ENCODE data around the gene NDUFA8. TPM values are rescaled to one million over a fixed set of nuclear protein-coding genes. Genes with fewer than 3 reads are reported as not detected.

Gene NDUFA8
- total and polyA plus RNA-seq, 9 of the 15 experiments (the other 6 are each of a cell fraction or from before 2014, with no cell fraction given): 105 to 212 (median 133) TPM

GRCh38 chr9:122133263-122133983 is 26.2 kb downstream of the NDUFA8 start:
- no peak for TF ChIP-seq TRIM28 (IDR thresholded peaks at IDR 0.05)
- 12% methylated on average over 12 of the region's 12 CpGs for WGBS (ENCODE audit: insufficient coverage, low coverage, missing lambda C conversion rate)
- DNase-seq (ENCODE audit: extremely low read depth in 1 of 4, low spot score in 3 of 4) (no peak), ATAC-seq (no peak), FAIRE-seq (no peak)
- Histone ChIP-seq H3K27ac (ENCODE audit: extremely low read depth, low read depth, low read length) (no peak overlapping the region), H3K27me3 (ENCODE audit: control insufficient read depth in 2 of 2, insufficient read depth in 2 of 2, low read length in 2 of 2) (peaks cover 2 to 18% of the 10 kb centered on the region in 2 experiments; a peak in 3 of 5 replicates), H3K4me2 (ENCODE audit: insufficient read depth, low read length) (no peak overlapping the region), H3K4me1 (replicated peaks in 1 of 2; ENCODE audit: control insufficient read depth in 2 of 2, insufficient read depth in 2 of 2, low read length in 2 of 2) (peaks cover 0 to 12% of the 10 kb centered on the region in 2 experiments; a peak in 1 of 5 replicates), H3K4me3 (no peak overlapping the region), H3K9ac (ENCODE audit: insufficient read depth in 1 of 2, low read depth in 2 of 2, low read length in 2 of 2) (no peak overlapping the region), H3K9me3 (replicated peaks; ENCODE audit: control insufficient read depth, insufficient read depth, low read depth, low read length) (no peaks in the 10 kb centered on the region), H3K9me1 (ENCODE audit: control insufficient read depth, insufficient read depth, low read length) (no peaks in the 10 kb centered on the region), H3K36me3 (ENCODE audit: control insufficient read depth, insufficient read depth, low read length) (no peaks in the 10 kb centered on the region), H3K79me2 (ENCODE audit: control insufficient read depth, insufficient read depth, low read length) (no peaks in the 10 kb centered on the region), H2AFZ (ENCODE audit: low read depth, low read length) (no peak overlapping the region), H4K20me1 (replicated peaks; ENCODE audit: control insufficient read depth, insufficient read depth, low read length) (0 out of 2 replicates have a peak, but pooled peaks cover 6% of the 10 kb centered on the region)
- ChIA-PET CTCF (ENCODE audit: low intra/inter-chr PET ratio) (no interaction called here), POLR2A (interaction anchor here (0.6 to 0.7 kb wide), 4 partner anchors 153 to 618 kb away, joined by 3 to 4 read pairs (median 3); no protein-coding TSS in a partner anchor)
- in situ Hi-C loops (cut with MboI) (no loop called here), intact Hi-C loops (cut with micrococcal nuclease) (no loop called here)
- no TSS peak for BruUV-seq (replicated peaks)

GRCh38 chr9:122132539-122132938 is 27.0 kb downstream of the NDUFA8 start:
- Histone ChIP-seq H3K36me3 (ENCODE audit: control insufficient read depth, insufficient read depth, low read length) (no peaks in the 10 kb centered on the region), H3K9ac (ENCODE audit: insufficient read depth in 1 of 2, low read depth in 2 of 2, low read length in 2 of 2) (no peak overlapping the region), H3K79me2 (ENCODE audit: control insufficient read depth, insufficient read depth, low read length) (no peaks in the 10 kb centered on the region), H4K20me1 (replicated peaks; ENCODE audit: control insufficient read depth, insufficient read depth, low read length) (0 out of 2 replicates have a peak, but pooled peaks cover 6% of the 10 kb centered on the region), H2AFZ (ENCODE audit: low read depth, low read length) (no peak overlapping the region), H3K27me3 (ENCODE audit: control insufficient read depth in 2 of 2, insufficient read depth in 2 of 2, low read length in 2 of 2) (peaks cover 2 to 18% of the 10 kb centered on the region in 2 experiments; a peak in 3 of 5 replicates), H3K4me1 (replicated peaks in 1 of 2; ENCODE audit: control insufficient read depth in 2 of 2, insufficient read depth in 2 of 2, low read length in 2 of 2) (peaks cover 0 to 15% of the 10 kb centered on the region in 2 experiments; a peak in 1 of 5 replicates), H3K4me2 (ENCODE audit: insufficient read depth, low read length) (no peak overlapping the region), H3K9me1 (ENCODE audit: control insufficient read depth, insufficient read depth, low read length) (no peaks in the 10 kb centered on the region), H3K4me3 (no peak overlapping the region), H3K9me3 (replicated peaks; ENCODE audit: control insufficient read depth, insufficient read depth, low read depth, low read length) (no peaks in the 10 kb centered on the region), H3K27ac (ENCODE audit: extremely low read depth, low read depth, low read length) (no peak overlapping the region)
- ATAC-seq (no peak), FAIRE-seq (no peak), DNase-seq (ENCODE audit: extremely low read depth in 1 of 4, low spot score in 3 of 4) (no peak)
- in situ Hi-C loops (cut with MboI) (no loop called here), intact Hi-C loops (cut with micrococcal nuclease) (no loop called here)
- CTCF ChIA-PET (ENCODE audit: low intra/inter-chr PET ratio): no interaction called here
- 11% methylated on average over 4 of the region's 4 CpGs for WGBS (ENCODE audit: insufficient coverage, low coverage, missing lambda C conversion rate)
- BruUV-seq (replicated peaks): no TSS peak
- TF ChIP-seq CEBPG (CRISPR knock-in tag; IDR thresholded peaks at IDR 0.05) (no peak), CEBPG (tag; conservative IDR thresholded peaks at IDR 0.05 in 1 of 2, IDR thresholded peaks at IDR 0.05 in 1 of 2) (no peak), ELK3 (CRISPR knock-in tag; IDR thresholded peaks at IDR 0.05) (no peak), ZNF584 (CRISPR knock-in tag; IDR thresholded peaks at IDR 0.05; ENCODE audit: low read depth) (no peak), SP2 (IDR thresholded peaks at IDR 0.05; ENCODE audit: extremely low read depth, low read depth, low read length, poor library complexity, severe bottlenecking) (no peak), ZNF24 (IDR thresholded peaks at IDR 0.05) (no peak), CREB5 (CRISPR knock-in tag; IDR thresholded peaks at IDR 0.05) (no peak)
- POLR2A ChIA-PET: interaction anchor here (0.6 kb wide), 1 partner anchor 205 kb away, joined by 3 read pairs; no protein-coding TSS in a partner anchor

All from K562 (cell line).